Transverse colon (tissue), 4 donors: ENCODE data around the gene RGS10. TPM values are rescaled to one million over a fixed set of nuclear protein-coding genes. Genes with fewer than 3 reads are reported as not detected.

Source experiments
- DNase-seq: peaks from one replicate; pipeline ENCODE4 v3.0.0-alpha.2; 2019
- H3K27ac ChIP-seq, 4 donors: fragments of 200-600 bp; sonication (generic); 2 replicates each; pipeline ENCODE4 v1.5.1; 2016 to 2018; ENCODE audit warnings: inconsistent platforms in 4 of 4
- H3K27me3 ChIP-seq: fragments of 200-600 bp; sonication (generic); 2 replicates; pipeline ENCODE4 v1.5.1; 2017; ENCODE audit warnings: inconsistent platforms
- H3K36me3 ChIP-seq, 4 donors: fragments of 200-600 bp; sonication (generic); 2 replicates each; pipeline ENCODE4 v1.5.1; 2017 to 2019; ENCODE audit warnings: inconsistent platforms in 4 of 4
- H3K4me1 ChIP-seq, 4 donors: fragments of 200-600 bp; sonication (generic); 2 replicates each; pipeline ENCODE4 v1.5.1; 2017 to 2020; ENCODE audit warnings: inconsistent platforms in 4 of 4
- H3K4me3 ChIP-seq, 4 donors: fragments of 200-600 bp; sonication (generic); 1 replicate in 1 of 4; 2 replicates in 3 of 4; pipeline versions ENCODE4 v1.5.1 to v1.6.1; 2017 to 2019; ENCODE audit warnings: inconsistent platforms in 4 of 4
- H3K9me3 ChIP-seq, 2 donors: fragments of 200-600 bp; sonication (generic); 2 replicates each; pipeline ENCODE4 v1.5.1; 2017 to 2019; ENCODE audit warnings: inconsistent platforms in 2 of 2
- EP300 ChIP-seq: sonication (generic); formaldehyde crosslinking; IDR thresholded peaks from one replicate; pipeline ENCODE4 v1.6.1; 2017; ENCODE audit warnings: antibody characterized with exemption, low read depth
- POLR2A ChIP-seq: fragments of 450-650 bp; IDR thresholded peaks from one replicate; pipeline ENCODE4 v1.6.1; 2016; ENCODE audit warnings: antibody characterized with exemption, mild to moderate bottlenecking, moderate library complexity
- POLR2AphosphoS5 ChIP-seq, 3 donors: sonication (generic); formaldehyde crosslinking; IDR thresholded peaks; one replicate each; pipeline ENCODE4 v1.6.1; 2016; ENCODE audit warnings: antibody characterized with exemption in 3 of 3
- WGBS, 2 donors: methylation state at CpG; one replicate each; pipeline ENCODE4 v1.1.5; 2018; ENCODE audit warnings: low coverage in 1 of 2; 5-methylcytosine and 5-hydroxymethylcytosine counted together
- in situ Hi-C, 4 donors: fragments of 200-750 bp; cut with MboI; loops; one replicate each; pipeline versions ENCODE4 v1.15.0 to v1.15.1; 2017; ENCODE audit warnings: low sequenced_read_pairs in 3 of 4, low pct_ligation_motif_present in 1 of 4, low pct_unique_long_range_greater_than_20kb in 1 of 4
- intact Hi-C: fragments of 100-400 bp; cut with DNase I; formaldehyde crosslinking; loops from one replicate; pipeline ENCODE4 v1.15.1; 2023; ENCODE audit warnings: low total_unique reads
- total RNA-seq, 4 donors: library from RNA; depleted of rRNA; stranded (reverse); fragments of >200 nt; gene quantifications; one replicate each; pipeline ENCODE4 v1.1.0, GENCODE V29; 2016
- TF ChIP-seq, protein P1 (sequence below), 5 experiments: fragments of 200-600 bp in 3 of 5; fragments of 450-650 bp in 2 of 5; sonication (generic) in 3 of 5; IDR thresholded peaks; 1 replicate in 2 of 5; 2 replicates in 3 of 5; pipeline ENCODE4 v1.5.1; 2016 to 2017; ENCODE audit warnings: antibody characterized with exemption in 5 of 5, inconsistent platforms in 3 of 5, mild to moderate bottlenecking in 2 of 5, moderate library complexity in 1 of 5

The RGS10 gene
- total RNA-seq, 4 donors from 2014 or later, result 26.3 to 47.1 (median 38.8) TPM

DNA sequence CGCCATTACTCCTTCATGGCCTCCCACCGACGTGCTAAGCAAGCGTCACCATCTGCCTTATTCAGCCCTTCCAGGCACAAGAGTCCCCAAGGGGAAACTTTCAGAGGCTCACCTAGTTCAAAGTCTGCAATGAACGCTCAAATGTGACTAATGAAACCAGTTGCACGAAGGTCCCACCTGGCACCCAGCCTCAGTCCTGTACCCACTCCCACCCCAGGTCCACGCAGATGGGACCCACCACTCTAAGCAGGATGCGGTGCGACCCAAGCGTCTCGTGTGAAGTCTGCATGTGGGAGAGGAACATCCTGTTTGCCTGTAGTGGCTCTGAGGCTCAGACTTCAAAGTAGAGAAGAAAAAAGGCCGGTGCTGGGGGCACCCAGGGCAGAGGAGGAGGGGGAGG is 40.3 kb downstream of the RGS10 start:
- 60 to 77% methylated on average over 4 to 12 of the region's 12 CpGs for WGBS, 2 donors
- in situ Hi-C loops, result no loop called here

DNA sequence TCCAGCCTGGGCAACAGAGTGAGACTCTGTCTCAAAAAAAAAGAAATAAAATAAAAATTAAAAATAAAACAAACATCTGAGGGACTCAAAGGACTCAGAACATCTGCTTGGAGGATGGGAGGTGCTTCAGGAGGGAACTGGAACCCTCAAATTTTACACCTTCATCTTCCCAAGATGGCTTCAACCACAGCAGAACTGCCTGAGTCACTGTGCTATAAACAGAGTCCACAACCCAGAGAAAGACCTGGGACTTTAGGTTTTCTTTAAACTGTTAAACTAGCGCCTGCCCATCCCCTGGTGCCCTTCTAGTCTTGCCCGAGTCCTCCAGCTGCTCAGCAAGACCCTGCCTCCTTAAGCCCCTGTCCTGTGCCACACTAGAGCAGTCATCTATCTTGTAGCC is 40.8 kb downstream of the RGS10 start:
- in situ Hi-C loops, result no loop called here
- TF ChIP-seq POLR2A, result no peak
- no peak for TF ChIP-seq POLR2AphosphoS5 (IDR thresholded peaks at IDR 0.05)
- no peak for TF ChIP-seq EP300
- TF ChIP-seq, protein P1, sequence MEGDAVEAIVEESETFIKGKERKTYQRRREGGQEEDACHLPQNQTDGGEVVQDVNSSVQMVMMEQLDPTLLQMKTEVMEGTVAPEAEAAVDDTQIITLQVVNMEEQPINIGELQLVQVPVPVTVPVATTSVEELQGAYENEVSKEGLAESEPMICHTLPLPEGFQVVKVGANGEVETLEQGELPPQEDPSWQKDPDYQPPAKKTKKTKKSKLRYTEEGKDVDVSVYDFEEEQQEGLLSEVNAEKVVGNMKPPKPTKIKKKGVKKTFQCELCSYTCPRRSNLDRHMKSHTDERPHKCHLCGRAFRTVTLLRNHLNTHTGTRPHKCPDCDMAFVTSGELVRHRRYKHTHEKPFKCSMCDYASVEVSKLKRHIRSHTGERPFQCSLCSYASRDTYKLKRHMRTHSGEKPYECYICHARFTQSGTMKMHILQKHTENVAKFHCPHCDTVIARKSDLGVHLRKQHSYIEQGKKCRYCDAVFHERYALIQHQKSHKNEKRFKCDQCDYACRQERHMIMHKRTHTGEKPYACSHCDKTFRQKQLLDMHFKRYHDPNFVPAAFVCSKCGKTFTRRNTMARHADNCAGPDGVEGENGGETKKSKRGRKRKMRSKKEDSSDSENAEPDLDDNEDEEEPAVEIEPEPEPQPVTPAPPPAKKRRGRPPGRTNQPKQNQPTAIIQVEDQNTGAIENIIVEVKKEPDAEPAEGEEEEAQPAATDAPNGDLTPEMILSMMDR (IDR thresholded peaks at IDR 0.05), result no peak
- intact Hi-C loops, result no loop called here
- Histone ChIP-seq H3K4me3 (no peak overlapping the region), H3K4me1 (peaks cover 0 to 33% (median 4%) of the 10 kb centered on the region in 4 donors), H3K27ac (peak overlapping the region; percentile 2 to 43 (median 20)), H3K9me3 (no peaks in the 10 kb centered on the region), H3K36me3 (no peaks in the 10 kb centered on the region), H3K27me3 (no peaks in the 10 kb centered on the region)
- 85 to 94% methylated on average over 2 of the region's 2 CpGs for WGBS, 2 donors
- DNase-seq, result no peak

More for the DNA sequence above, 40.3 kb downstream of the RGS10 start:
- Histone ChIP-seq H3K27ac (peak overlapping the region; percentile 15 to 43 (median 25)), H3K4me3 (no peak overlapping the region), H3K9me3 (no peaks in the 10 kb centered on the region), H3K4me1 (peaks cover 0 to 33% (median 4%) of the 10 kb centered on the region in 4 donors), H3K36me3 (no peaks in the 10 kb centered on the region), H3K27me3 (no peaks in the 10 kb centered on the region)
- TF ChIP-seq EP300 (no peak), POLR2A (no peak), POLR2AphosphoS5 (IDR thresholded peaks at IDR 0.05) (no peak)
- TF ChIP-seq, protein P1 (IDR thresholded peaks at IDR 0.05), result no peak
- peak; percentile 57 for DNase-seq
- intact Hi-C loops, result no loop called here

DNA sequence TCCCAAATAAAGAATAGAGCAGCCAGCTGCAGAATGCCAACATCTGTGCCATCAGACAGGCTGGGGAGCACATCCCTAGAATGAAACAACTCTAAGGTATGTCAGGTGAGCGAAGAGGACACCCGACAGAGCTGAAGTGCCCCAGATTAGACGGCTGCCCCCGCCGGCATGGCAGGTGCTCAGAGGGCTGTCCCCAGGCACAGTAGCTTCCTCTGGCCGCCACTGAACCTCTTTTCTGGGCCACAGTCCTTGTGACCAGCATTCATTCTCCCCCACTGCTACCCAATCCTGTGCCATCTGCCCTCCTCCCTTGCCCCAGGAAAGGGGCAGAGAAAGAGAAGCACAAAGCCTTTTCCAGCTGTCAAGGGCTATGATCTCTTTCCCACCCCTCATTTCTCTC is 41.7 kb downstream of the RGS10 start:
- Histone ChIP-seq H3K4me3 (no peak overlapping the region), H3K27ac (peak overlapping the region in 3 of 4 donors; percentile 2 to 43 (median 32)), H3K27me3 (no peaks in the 10 kb centered on the region), H3K9me3 (no peaks in the 10 kb centered on the region), H3K4me1 (peaks cover 0 to 28% (median 2%) of the 10 kb centered on the region in 4 donors), H3K36me3 (no peaks in the 10 kb centered on the region)
- intact Hi-C loops (no loop called here), in situ Hi-C loops (no loop called here)
- TF ChIP-seq POLR2AphosphoS5 (IDR thresholded peaks at IDR 0.05) (no peak), POLR2A (no peak), EP300 (no peak)
- TF ChIP-seq, protein P1 (IDR thresholded peaks at IDR 0.05), result no peak
- no peak for DNase-seq
- WGBS, 2 donors, result 92 to 98% methylated on average over 6 of the region's 6 CpGs

DNA sequence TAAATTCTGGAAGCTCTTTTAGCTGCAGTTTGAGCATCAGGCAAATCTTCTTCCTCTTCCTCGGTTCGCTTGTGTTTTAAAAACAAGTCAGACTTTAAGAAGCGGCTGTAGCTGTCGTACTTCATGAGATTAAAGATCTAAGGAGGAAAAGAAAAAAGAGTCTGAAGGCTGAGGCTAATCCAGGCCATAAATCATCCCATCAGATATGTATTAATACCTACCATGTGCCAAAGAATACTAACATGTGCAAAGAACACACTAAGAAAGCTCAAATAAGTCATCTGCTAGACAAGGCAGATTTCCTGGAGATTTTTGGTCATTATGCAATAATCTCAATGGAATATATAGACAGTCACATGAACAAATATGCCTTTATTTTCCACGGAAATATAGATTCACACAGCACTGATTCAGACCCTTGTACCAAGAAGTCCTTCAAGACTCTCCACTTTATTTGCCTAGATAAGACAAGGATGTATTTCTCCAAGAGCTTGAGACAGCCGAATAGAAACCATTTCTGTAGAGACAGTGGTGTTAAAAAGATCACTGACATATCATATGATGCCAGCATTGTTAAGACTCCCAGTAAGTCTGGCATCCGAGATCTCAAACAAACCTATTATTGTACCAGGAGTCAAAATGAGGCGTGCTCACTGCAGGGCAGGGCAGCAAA is 42.3 kb downstream of the RGS10 start:
- Histone ChIP-seq H3K4me3 (no peak overlapping the region), H3K27me3 (no peaks in the 10 kb centered on the region), H3K27ac (peak overlapping the region in 3 of 4 donors; percentile 2 to 43 (median 32)), H3K9me3 (no peaks in the 10 kb centered on the region), H3K4me1 (peaks cover 0 to 26% (median 2%) of the 10 kb centered on the region in 4 donors), H3K36me3 (no peaks in the 10 kb centered on the region)
- in situ Hi-C loops (no loop called here), intact Hi-C loops (no loop called here)
- no peak for DNase-seq
- TF ChIP-seq POLR2AphosphoS5 (IDR thresholded peaks at IDR 0.05) (no peak), POLR2A (no peak), EP300 (no peak)
- TF ChIP-seq, protein P1 (IDR thresholded peaks at IDR 0.05), result no peak
- WGBS, 2 donors, result 63 to 78% methylated on average over 7 to 8 of the region's 8 CpGs
